ENCODE measurements around the gene ARID5B. TPM values are rescaled to one million over a fixed set of nuclear protein-coding genes. Genes with fewer than 3 reads are reported as not detected.

Gene ARID5B
- total RNA-seq, 2 donors from 2014 or later = 60.7 to 80.4 TPM

DNA sequence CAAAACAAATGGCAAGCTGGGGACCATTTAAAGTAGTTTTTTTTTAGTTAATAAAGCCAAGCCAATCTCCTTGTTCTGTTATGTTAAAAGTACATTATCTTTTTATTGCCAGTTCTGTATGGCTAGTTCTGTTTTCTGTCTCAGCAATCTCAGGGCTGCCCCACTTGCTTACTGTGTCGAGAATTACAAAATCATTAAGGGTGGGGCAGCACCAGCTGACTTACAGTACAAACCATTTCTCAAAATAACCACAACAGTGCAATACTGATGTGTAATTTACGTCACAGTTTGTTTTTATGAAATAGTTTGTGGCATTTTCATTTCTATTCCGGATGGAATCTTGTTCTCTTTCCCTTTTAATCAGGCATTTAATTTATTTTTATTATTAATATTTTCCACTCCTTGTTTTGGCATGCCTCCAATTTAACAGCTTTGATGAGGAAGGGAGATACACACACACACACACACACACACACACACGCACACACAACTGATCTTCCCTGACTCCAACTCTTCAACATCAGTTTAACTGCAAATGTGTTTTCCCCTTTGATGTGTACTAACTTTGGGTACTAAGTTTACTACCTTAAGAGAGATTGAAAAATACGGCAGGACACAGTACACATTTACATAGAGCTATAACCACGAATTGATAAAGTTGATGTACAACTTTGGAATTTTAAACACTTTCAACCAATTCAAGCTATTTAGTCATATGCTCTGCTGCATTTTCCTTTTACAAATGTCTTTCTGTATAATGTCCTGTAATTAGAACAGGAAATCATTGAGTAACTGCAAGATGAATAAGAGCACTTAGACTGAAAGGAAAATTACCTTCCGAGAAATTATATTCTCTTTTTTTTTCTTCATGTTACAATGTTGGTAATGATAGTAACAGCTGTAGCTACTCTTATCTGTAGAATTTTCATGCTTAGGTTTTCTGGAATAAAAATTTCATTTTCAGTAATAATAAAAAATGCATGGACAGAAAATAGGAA is 91.5 kb downstream of the ARID5B start:
- no peaks in the 10 kb centered on the region for H3K36me3 ChIP-seq
- no peaks in the 10 kb centered on the region for H3K27me3 ChIP-seq (replicated peaks; ENCODE audit: insufficient read depth)
- peak overlapping the region; percentile 77 to 91 for H3K27ac ChIP-seq
- no peaks in the 10 kb centered on the region for H3K9me3 ChIP-seq
- H3K4me3 ChIP-seq = peak overlapping the region; percentile 62
- peak; percentile 37 for DNase-seq (ENCODE audit: low spot score)
- H3K4me1 ChIP-seq (ENCODE audit: control insufficient read depth in 1 of 2, low read depth in 2 of 2) = peaks cover 38 to 61% of the 10 kb centered on the region in 2 donors
- TF ChIP-seq, protein P1, sequence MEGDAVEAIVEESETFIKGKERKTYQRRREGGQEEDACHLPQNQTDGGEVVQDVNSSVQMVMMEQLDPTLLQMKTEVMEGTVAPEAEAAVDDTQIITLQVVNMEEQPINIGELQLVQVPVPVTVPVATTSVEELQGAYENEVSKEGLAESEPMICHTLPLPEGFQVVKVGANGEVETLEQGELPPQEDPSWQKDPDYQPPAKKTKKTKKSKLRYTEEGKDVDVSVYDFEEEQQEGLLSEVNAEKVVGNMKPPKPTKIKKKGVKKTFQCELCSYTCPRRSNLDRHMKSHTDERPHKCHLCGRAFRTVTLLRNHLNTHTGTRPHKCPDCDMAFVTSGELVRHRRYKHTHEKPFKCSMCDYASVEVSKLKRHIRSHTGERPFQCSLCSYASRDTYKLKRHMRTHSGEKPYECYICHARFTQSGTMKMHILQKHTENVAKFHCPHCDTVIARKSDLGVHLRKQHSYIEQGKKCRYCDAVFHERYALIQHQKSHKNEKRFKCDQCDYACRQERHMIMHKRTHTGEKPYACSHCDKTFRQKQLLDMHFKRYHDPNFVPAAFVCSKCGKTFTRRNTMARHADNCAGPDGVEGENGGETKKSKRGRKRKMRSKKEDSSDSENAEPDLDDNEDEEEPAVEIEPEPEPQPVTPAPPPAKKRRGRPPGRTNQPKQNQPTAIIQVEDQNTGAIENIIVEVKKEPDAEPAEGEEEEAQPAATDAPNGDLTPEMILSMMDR (IDR thresholded peaks at IDR 0.05) = no peak
- peak; percentile 85 for ATAC-seq (ENCODE audit: insufficient number of reproducible peaks, low FRiP score, low read depth)

DNA sequence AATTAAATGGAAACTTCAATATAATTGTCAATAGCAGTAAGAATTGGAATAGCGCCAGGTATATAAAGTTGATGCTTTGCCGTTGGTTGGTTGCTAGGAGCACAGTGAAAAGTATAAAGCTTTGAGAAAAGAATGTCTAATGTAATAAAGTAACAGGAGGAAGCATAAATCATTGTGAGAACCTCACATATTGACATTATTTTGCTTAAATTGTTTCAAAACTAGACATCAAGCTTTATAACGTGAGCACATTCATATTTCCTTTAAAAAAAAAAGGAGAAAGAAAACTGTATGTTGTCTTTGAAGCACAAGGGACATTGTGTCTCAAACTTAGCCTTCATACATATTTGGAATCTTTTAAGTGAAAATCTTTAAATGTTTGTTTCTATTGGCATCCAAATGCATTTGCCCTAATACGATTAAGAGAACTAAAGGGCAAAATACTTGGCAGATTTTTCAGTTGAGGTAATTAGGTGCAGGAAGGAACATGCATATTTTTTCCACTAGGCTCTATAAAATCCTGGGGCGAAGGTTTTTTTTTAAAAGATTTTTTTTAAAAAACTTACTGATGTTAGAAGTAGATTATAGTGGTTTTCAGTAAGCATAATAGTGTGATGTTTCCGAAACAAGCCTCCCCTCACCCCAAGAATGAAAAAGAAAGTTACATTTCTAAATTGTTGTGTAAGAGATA is 92.4 kb downstream of the ARID5B start:
- no peaks in the 10 kb centered on the region for H3K36me3 ChIP-seq
- peak overlapping the region; percentile 77 to 91 for H3K27ac ChIP-seq
- peaks cover 38 to 56% of the 10 kb centered on the region in 2 donors for H3K4me1 ChIP-seq (ENCODE audit: control insufficient read depth in 1 of 2, low read depth in 2 of 2)
- TF ChIP-seq, protein P1 (IDR thresholded peaks at IDR 0.05) = peak; percentile 22
- H3K27me3 ChIP-seq (replicated peaks; ENCODE audit: insufficient read depth) = no peaks in the 10 kb centered on the region
- peak overlapping the region; percentile 62 for H3K4me3 ChIP-seq
- DNase-seq (ENCODE audit: low spot score) (no peak), ATAC-seq (ENCODE audit: insufficient number of reproducible peaks, low FRiP score, low read depth) (no peak)
- no peaks in the 10 kb centered on the region for H3K9me3 ChIP-seq

- Histone ChIP-seq H3K27me3 (replicated peaks; ENCODE audit: insufficient read depth) (no peaks in the 10 kb centered on the region), H3K36me3 (no peaks in the 10 kb centered on the region), H3K27ac (peak overlapping the region; percentile 77 to 91), H3K9me3 (no peaks in the 10 kb centered on the region), H3K4me3 (peak overlapping the region; percentile 62), H3K4me1 (ENCODE audit: control insufficient read depth in 1 of 2, low read depth in 2 of 2) (peaks cover 38 to 56% of the 10 kb centered on the region in 2 donors)
- TF ChIP-seq, protein P1 (IDR thresholded peaks at IDR 0.05) = no peak
- DNase-seq (ENCODE audit: low spot score) = no peak
- ATAC-seq (ENCODE audit: insufficient number of reproducible peaks, low FRiP score, low read depth) = no peak
Measured at GRCh38 chr10:61994405-61995219, 93.1 kb downstream of the ARID5B start.

DNA sequence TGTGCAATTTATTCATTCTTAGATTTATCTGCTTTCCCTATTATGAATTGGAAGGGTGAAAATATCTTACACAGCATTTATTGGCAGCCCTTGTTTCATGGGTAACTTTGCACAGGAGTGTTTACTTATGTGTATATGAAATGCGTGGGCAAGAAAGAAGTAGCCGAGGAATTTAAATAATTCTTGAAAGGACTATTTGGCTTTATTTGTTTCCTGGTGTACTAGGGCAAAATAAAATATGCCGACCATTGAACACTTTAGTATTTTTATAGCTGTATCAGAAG is 93.7 kb downstream of the ARID5B start:
- Histone ChIP-seq H3K36me3 (no peaks in the 10 kb centered on the region), H3K4me3 (no peak overlapping the region), H3K27me3 (replicated peaks; ENCODE audit: insufficient read depth) (no peaks in the 10 kb centered on the region), H3K4me1 (ENCODE audit: control insufficient read depth in 1 of 2, low read depth in 2 of 2) (peaks cover 36 to 56% of the 10 kb centered on the region in 2 donors), H3K9me3 (no peaks in the 10 kb centered on the region), H3K27ac (peak overlapping the region; percentile 77 to 91)
- no peak for DNase-seq (ENCODE audit: low spot score)
- TF ChIP-seq, protein P1 (IDR thresholded peaks at IDR 0.05) = no peak
- no peak for ATAC-seq (ENCODE audit: insufficient number of reproducible peaks, low FRiP score, low read depth)

Data from thoracic aorta (tissue), 2 donors.